ENCODE results near the gene ST6GAL1.
"Not testable (repeated sequence)": the region's sequence is repeated elsewhere in the genome, so short reads cannot be mapped to it uniquely, and the experiment has no call there.

DNA sequence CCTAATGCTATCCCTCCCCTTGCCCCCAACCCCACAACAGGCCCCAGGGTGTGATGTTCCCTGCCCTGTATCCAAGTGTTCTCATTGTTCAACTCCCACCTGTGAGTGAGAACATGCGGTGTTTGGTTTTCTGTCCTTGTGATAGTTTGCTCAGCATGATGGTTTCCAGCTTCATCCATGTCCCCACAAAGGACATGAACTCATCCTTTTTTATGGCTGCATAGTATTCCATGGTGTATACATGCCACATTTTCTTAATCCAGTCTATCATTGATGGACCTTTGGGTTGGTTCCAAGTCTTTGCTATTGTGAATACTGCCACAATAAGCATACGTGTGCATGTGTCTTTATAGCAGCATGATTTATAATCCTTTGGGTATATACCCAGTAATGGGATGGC is 122.1 kb downstream of the ST6GAL1 start:
- TF ChIP-seq POLR2A (IDR thresholded peaks at IDR 0.05) = not testable (repeated sequence)
- TF ChIP-seq, protein P1, sequence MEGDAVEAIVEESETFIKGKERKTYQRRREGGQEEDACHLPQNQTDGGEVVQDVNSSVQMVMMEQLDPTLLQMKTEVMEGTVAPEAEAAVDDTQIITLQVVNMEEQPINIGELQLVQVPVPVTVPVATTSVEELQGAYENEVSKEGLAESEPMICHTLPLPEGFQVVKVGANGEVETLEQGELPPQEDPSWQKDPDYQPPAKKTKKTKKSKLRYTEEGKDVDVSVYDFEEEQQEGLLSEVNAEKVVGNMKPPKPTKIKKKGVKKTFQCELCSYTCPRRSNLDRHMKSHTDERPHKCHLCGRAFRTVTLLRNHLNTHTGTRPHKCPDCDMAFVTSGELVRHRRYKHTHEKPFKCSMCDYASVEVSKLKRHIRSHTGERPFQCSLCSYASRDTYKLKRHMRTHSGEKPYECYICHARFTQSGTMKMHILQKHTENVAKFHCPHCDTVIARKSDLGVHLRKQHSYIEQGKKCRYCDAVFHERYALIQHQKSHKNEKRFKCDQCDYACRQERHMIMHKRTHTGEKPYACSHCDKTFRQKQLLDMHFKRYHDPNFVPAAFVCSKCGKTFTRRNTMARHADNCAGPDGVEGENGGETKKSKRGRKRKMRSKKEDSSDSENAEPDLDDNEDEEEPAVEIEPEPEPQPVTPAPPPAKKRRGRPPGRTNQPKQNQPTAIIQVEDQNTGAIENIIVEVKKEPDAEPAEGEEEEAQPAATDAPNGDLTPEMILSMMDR (IDR thresholded peaks at IDR 0.05) = not testable (repeated sequence)
